ENCODE data around the gene MAP3K13. TPM values are rescaled to one million over a fixed set of nuclear protein-coding genes. Genes with fewer than 3 reads are reported as not detected.

Gene MAP3K13
- total RNA-seq, 1 donor from 2014 or later: 14.5 TPM

- no peak for TF ChIP-seq CTCF (IDR thresholded peaks at IDR 0.05; ENCODE audit: insufficient read depth, low read length, severe bottlenecking)
- Histone ChIP-seq H3K27me3 (ENCODE audit: control insufficient read depth, insufficient read depth, low read length) (no peaks in the 10 kb centered on the region), H3K36me3 (ENCODE audit: control insufficient read depth, insufficient read depth, low read length) (no peaks in the 10 kb centered on the region), H3K4me3 (ENCODE audit: low read depth, low read length) (no peak overlapping the region)
- FAIRE-seq (no peak), DNase-seq (ENCODE audit: low read depth) (no peak)
Observed at GRCh38 chr3:185319801-185320200, 43.1 kb upstream of the MAP3K13 start.

GRCh38 chr3:185320949-185321348, 42.0 kb upstream of the MAP3K13 start:
- DNase-seq (ENCODE audit: low read depth) (no peak), FAIRE-seq (no peak)
- Histone ChIP-seq H3K36me3 (ENCODE audit: control insufficient read depth, insufficient read depth, low read length) (no peaks in the 10 kb centered on the region), H3K4me3 (ENCODE audit: low read depth, low read length) (no peak overlapping the region), H3K27me3 (ENCODE audit: control insufficient read depth, insufficient read depth, low read length) (no peaks in the 10 kb centered on the region)
- no peak for TF ChIP-seq CTCF (IDR thresholded peaks at IDR 0.05; ENCODE audit: insufficient read depth, low read length, severe bottlenecking)

GRCh38 chr3:185322101-185322719, 40.7 kb upstream of the MAP3K13 start:
- H3K27me3 ChIP-seq (ENCODE audit: control insufficient read depth, insufficient read depth, low read length): no peaks in the 10 kb centered on the region
- FAIRE-seq: no peak

GRCh38 chr3:185325946-185326791, 36.8 kb upstream of the MAP3K13 start:
- Histone ChIP-seq H3K4me3 (ENCODE audit: low read depth, low read length) (no peak overlapping the region), H3K27me3 (ENCODE audit: control insufficient read depth, insufficient read depth, low read length) (no peaks in the 10 kb centered on the region), H3K36me3 (ENCODE audit: control insufficient read depth, insufficient read depth, low read length) (no peaks in the 10 kb centered on the region)
- no peak for TF ChIP-seq CTCF (IDR thresholded peaks at IDR 0.05; ENCODE audit: insufficient read depth, low read length, severe bottlenecking)
- DNase-seq (ENCODE audit: low read depth): no peak
- no peak for FAIRE-seq

More at GRCh38 chr3:185322101-185322719, 40.7 kb upstream of the MAP3K13 start:
- no peak for DNase-seq (ENCODE audit: low read depth)
- Histone ChIP-seq H3K36me3 (ENCODE audit: control insufficient read depth, insufficient read depth, low read length) (no peaks in the 10 kb centered on the region), H3K4me3 (ENCODE audit: low read depth, low read length) (no peak overlapping the region)
- no peak for TF ChIP-seq CTCF (IDR thresholded peaks at IDR 0.05; ENCODE audit: insufficient read depth, low read length, severe bottlenecking)

- DNase-seq (ENCODE audit: low read depth): no peak
- Histone ChIP-seq H3K4me3 (ENCODE audit: low read depth, low read length) (no peak overlapping the region), H3K27me3 (ENCODE audit: control insufficient read depth, insufficient read depth, low read length) (no peaks in the 10 kb centered on the region), H3K36me3 (ENCODE audit: control insufficient read depth, insufficient read depth, low read length) (no peaks in the 10 kb centered on the region)
- no peak for TF ChIP-seq CTCF (IDR thresholded peaks at IDR 0.05; ENCODE audit: insufficient read depth, low read length, severe bottlenecking)
- FAIRE-seq: no peak
Observed at GRCh38 chr3:185327062-185327461, 35.9 kb upstream of the MAP3K13 start.

All from bronchial epithelial cell (primary cell).